HEK293 (cell line): ENCODE measurements around the gene FSD2.

Source experiments
- BCL11A ChIP-seq: fragments of 450-650 bp; formaldehyde crosslinking; IDR thresholded peaks from 2 replicates; pipeline ENCODE4 v1.5.1; 2016; ENCODE audit warnings: low read depth, missing biosample characterization, missing genetic modification characterization
- BCL11B ChIP-seq: fragments of 450-650 bp; formaldehyde crosslinking; IDR thresholded peaks from 2 replicates; pipeline ENCODE4 v1.5.1; 2016; ENCODE audit warnings: low read depth, missing biosample characterization, missing genetic modification characterization
- FEZF1 ChIP-seq: fragments of 450-650 bp; formaldehyde crosslinking; IDR thresholded peaks from 2 replicates; pipeline ENCODE4 v1.5.1; 2016; ENCODE audit warnings: missing biosample characterization, missing genetic modification characterization
- KLF10 ChIP-seq: fragments of 450-650 bp; IDR thresholded peaks from 2 replicates; pipeline ENCODE4 v1.5.1; 2018; ENCODE audit warnings: missing biosample characterization, mild to moderate bottlenecking, missing genetic modification characterization
- KLF17 ChIP-seq: fragments of 450-650 bp; formaldehyde crosslinking; IDR thresholded peaks from 2 replicates; pipeline ENCODE4 v1.5.1; 2016; ENCODE audit warnings: missing biosample characterization, missing genetic modification characterization
- PRDM1 ChIP-seq: fragments of 450-650 bp; formaldehyde crosslinking; IDR thresholded peaks from 2 replicates; pipeline ENCODE4; 2016; ENCODE audit warnings: missing biosample characterization, missing genetic modification characterization
- PRDM2 ChIP-seq: fragments of 450-650 bp; formaldehyde crosslinking; IDR thresholded peaks from 2 replicates; pipeline ENCODE4 v1.5.1; 2016; ENCODE audit warnings: missing biosample characterization, missing genetic modification characterization, borderline replicate concordance
- PRDM4 ChIP-seq: fragments of 450-650 bp; formaldehyde crosslinking; IDR thresholded peaks from 2 replicates; pipeline ENCODE4 v1.5.1; 2017; ENCODE audit warnings: missing biosample characterization, missing genetic modification characterization
- PRDM6 ChIP-seq: fragments of 450-650 bp; formaldehyde crosslinking; IDR thresholded peaks from 2 replicates; pipeline ENCODE4 v1.5.1; 2017; ENCODE audit warnings: missing biosample characterization, missing genetic modification characterization
- RBAK ChIP-seq: fragments of 450-650 bp; formaldehyde crosslinking; IDR thresholded peaks from 2 replicates; pipeline ENCODE4 v1.5.1; 2016; ENCODE audit warnings: missing biosample characterization, missing genetic modification characterization
- SP3 ChIP-seq: fragments of 450-650 bp; formaldehyde crosslinking; IDR thresholded peaks from 2 replicates; pipeline ENCODE4 v1.5.1; 2016; ENCODE audit warnings: missing biosample characterization, missing genetic modification characterization
- SP7 ChIP-seq: fragments of 450-650 bp; formaldehyde crosslinking; IDR thresholded peaks from 2 replicates; pipeline ENCODE4 v1.5.1; 2016; ENCODE audit warnings: missing biosample characterization, missing genetic modification characterization
- ZBTB6 ChIP-seq: fragments of 450-650 bp; formaldehyde crosslinking; IDR thresholded peaks from 2 replicates; pipeline ENCODE4 v1.5.1; 2017; ENCODE audit warnings: missing biosample characterization, missing genetic modification characterization
- ZNF10 ChIP-seq: fragments of 450-650 bp; formaldehyde crosslinking; IDR thresholded peaks from 2 replicates; pipeline ENCODE4 v1.5.1; 2017; ENCODE audit warnings: missing biosample characterization, missing genetic modification characterization
- ZNF146 ChIP-seq: fragments of 450-650 bp; formaldehyde crosslinking; IDR thresholded peaks from 2 replicates; pipeline ENCODE4 v1.5.1; 2016; ENCODE audit warnings: missing biosample characterization, missing genetic modification characterization
- ZNF175 ChIP-seq: fragments of 450-650 bp; formaldehyde crosslinking; IDR thresholded peaks from 2 replicates; pipeline ENCODE4 v1.5.1; 2016; ENCODE audit warnings: missing biosample characterization, missing genetic modification characterization
- ZNF19 ChIP-seq: fragments of 450-650 bp; formaldehyde crosslinking; IDR thresholded peaks from 2 replicates; pipeline ENCODE4; 2016; ENCODE audit warnings: missing biosample characterization, missing genetic modification characterization, low read depth
- ZNF350 ChIP-seq: fragments of 450-650 bp; formaldehyde crosslinking; IDR thresholded peaks from 2 replicates; pipeline ENCODE4 v1.5.0; 2017; ENCODE audit warnings: missing biosample characterization, mild to moderate bottlenecking, missing genetic modification characterization
- ZNF366 ChIP-seq: fragments of 450-650 bp; formaldehyde crosslinking; conservative IDR thresholded peaks from 2 replicates; pipeline ENCODE4 v1.5.1; 2016; ENCODE audit warnings: missing biosample characterization, missing genetic modification characterization
- ZNF398 ChIP-seq: fragments of 450-650 bp; formaldehyde crosslinking; IDR thresholded peaks from 2 replicates; pipeline ENCODE4 v1.5.1; 2017; ENCODE audit warnings: missing biosample characterization, missing genetic modification characterization
- ZNF555 ChIP-seq: fragments of 450-650 bp; formaldehyde crosslinking; conservative IDR thresholded peaks from 2 replicates; pipeline ENCODE4 v1.5.1; 2017; ENCODE audit warnings: missing biosample characterization, mild to moderate bottlenecking, missing genetic modification characterization, inconsistent platforms
- ZNF654 ChIP-seq: fragments of 450-650 bp; formaldehyde crosslinking; IDR thresholded peaks from 2 replicates; pipeline ENCODE4 v1.5.1; 2016; ENCODE audit warnings: low read depth, missing biosample characterization, missing genetic modification characterization
- ZNF664 ChIP-seq: fragments of 450-650 bp; formaldehyde crosslinking; IDR thresholded peaks from 2 replicates; pipeline ENCODE4 v1.5.1; 2016; ENCODE audit warnings: missing biosample characterization, missing genetic modification characterization
- ZSCAN30 ChIP-seq: fragments of 450-650 bp; IDR thresholded peaks from 2 replicates; pipeline ENCODE4 v1.5.1; 2018; ENCODE audit warnings: missing biosample characterization, mild to moderate bottlenecking, missing genetic modification characterization, moderate library complexity

FSD2 gene

GRCh38 chr15:82849556-82850512 is 44.0 kb upstream of the FSD2 start (continued):
- TF ChIP-seq PRDM2 (tag by site-specific recombination) (no peak), SP7 (tag by site-specific recombination) (peak; percentile 47; the same call in 1 of the 2 replicates), SP3 (tag by site-specific recombination) (no peak; the same call in 1 of the 2 replicates), ZBTB6 (tag by site-specific recombination) (no peak), BCL11B (tag by site-specific recombination) (no peak), ZNF664 (tag by site-specific recombination) (no peak), BCL11A (tag by site-specific recombination) (no peak), ZNF19 (tag by site-specific recombination) (no peak), KLF17 (tag by site-specific recombination) (0 out of 2 replicates have a peak, but pooled peaks have one; percentile 51), RBAK (tag by site-specific recombination) (no peak), ZNF350 (tag by site-specific recombination) (no peak), KLF10 (tag by site-specific recombination) (no peak), PRDM6 (tag by site-specific recombination) (no peak), ZNF366 (no peak), PRDM4 (tag by site-specific recombination) (no peak), ZSCAN30 (0 out of 2 replicates have a peak, but pooled peaks have one; percentile 33), FEZF1 (tag by site-specific recombination) (no peak), PRDM1 (tag by site-specific recombination) (peak; percentile 45; the same call in 1 of the 2 replicates), ZNF654 (peak; percentile 79), ZNF175 (no peak), ZNF555 (no peak), ZNF146 (tag by site-specific recombination) (no peak), ZNF10 (tag by site-specific recombination) (no peak), ZNF398 (tag by site-specific recombination) (no peak)
